Stomach (tissue), 9 donors: ENCODE results near the gene AGAP3. TPM values are rescaled to one million over a fixed set of nuclear protein-coding genes. Genes with fewer than 3 reads are reported as not detected.
A peak's percentile ranks its signal among the peaks of the same experiment; 100 is the strongest.

Experiments used
- DNase-seq, 2 donors: peaks; one replicate each; pipeline versions ENCODE4 v3.0.0 to v3.0.0-alpha.2; 2013 to 2019
- H3K27ac ChIP-seq, 5 donors: fragments of 200-600 bp in 4 of 5; sonication (generic) in 4 of 5; one replicate each; pipeline ENCODE4 v1.5.1; 2013 to 2019; ENCODE audit warnings: mild to moderate bottlenecking in 1 of 5, moderate library complexity in 1 of 5
- H3K27me3 ChIP-seq, 3 donors: fragments of 200-600 bp; sonication (generic); one replicate each; pipeline ENCODE4 v1.5.1; 2017 to 2019; ENCODE audit warnings: mixed run types in 1 of 3
- H3K36me3 ChIP-seq, 4 donors: fragments of 200-600 bp; sonication (generic); 1 replicate in 3 of 4; 2 replicates in 1 of 4; pipeline ENCODE4 v1.5.1; 2016 to 2019
- H3K4me1 ChIP-seq, 4 donors: fragments of 200-600 bp; sonication (generic); one replicate each; pipeline ENCODE4 v1.5.1; 2016 to 2019
- H3K4me3 ChIP-seq, 4 donors: fragments of 200-600 bp; sonication (generic) in 3 of 4; one replicate each; pipeline ENCODE4 v1.5.1; 2016 to 2019; ENCODE audit warnings: mild to moderate bottlenecking in 1 of 4
- H3K9me3 ChIP-seq, 4 donors: fragments of 200-600 bp; sonication (generic); one replicate each; pipeline ENCODE4 v1.5.1; 2016 to 2019
- CTCF ChIP-seq, 7 experiments: fragments of 450-650 bp in 4 of 7; fragments of 200-600 bp in 3 of 7; sonication (generic) in 3 of 7; IDR thresholded peaks; one replicate each; pipeline ENCODE4 v1.5.1; 2016 to 2019; ENCODE audit warnings: antibody characterized with exemption in 7 of 7, control low read depth in 2 of 7, mild to moderate bottlenecking in 1 of 7
- EP300 ChIP-seq: sonication (generic); formaldehyde crosslinking; IDR thresholded peaks from one replicate; pipeline ENCODE4 v1.6.1; 2017; ENCODE audit warnings: antibody characterized with exemption
- POLR2A ChIP-seq, 4 donors: fragments of 450-650 bp; IDR thresholded peaks; one replicate each; pipeline ENCODE4 v1.6.1; 2016; ENCODE audit warnings: antibody characterized with exemption in 4 of 4, control low read depth in 2 of 4, mild to moderate bottlenecking in 1 of 4, moderate library complexity in 1 of 4
- POLR2AphosphoS5 ChIP-seq, 3 donors: sonication (generic); formaldehyde crosslinking; IDR thresholded peaks; one replicate each; pipeline ENCODE4 v1.6.1; 2016; ENCODE audit warnings: antibody characterized with exemption in 3 of 3
- WGBS, 5 donors: extraction: QIAGEN DNeasy Blood & Tissue Kit in 3 of 5; methylation state at CpG; one replicate each; pipeline versions ENCODE4 v1.1.5 to v1.1.7; 2013 to 2018; 5-methylcytosine and 5-hydroxymethylcytosine counted together
- intact Hi-C: fragments of 100-400 bp; cut with DNase I; formaldehyde crosslinking; loops from one replicate; pipeline ENCODE4 v1.15.1; 2023; ENCODE audit warnings: low total_unique reads
- polyA plus RNA-seq, 3 donors: library from polyadenylated mRNA; stranded (reverse); fragments of 200-250 nt; gene quantifications; one replicate each; pipeline ENCODE4 v1.2.3, GENCODE V29; 2013
- total RNA-seq, 5 donors: library from RNA; depleted of rRNA; stranded (reverse); fragments of >200 nt; gene quantifications; one replicate each; pipeline versions ENCODE4 v1.1.0 to v1.2.3, GENCODE V29; 2014 to 2016
- donor health status: healthy with polysubstance abuse.
- donor health status: Bipolar disorder and iron deficiency.
- donor health status: healthy.

AGAP3 gene
- total and polyA plus RNA-seq, 8 donors, result 32.5 to 342 (median 53.3) TPM

- DNase-seq, result no peak
- Histone ChIP-seq H3K27me3 (no peaks in the 10 kb centered on the region), H3K4me3 (no peak overlapping the region), H3K36me3 (peaks cover 0 to 19% (median 12%) of the 10 kb centered on the region in 4 donors), H3K4me1 (peaks cover 0 to 48% (median 22%) of the 10 kb centered on the region in 4 donors), H3K9me3 (no peaks in the 10 kb centered on the region), H3K27ac (no peak overlapping the region)
- WGBS, 5 donors, result 71 to 84% (median 78%) methylated on average over 3 of the region's 3 CpGs
- intact Hi-C loops, result no loop called here
- TF ChIP-seq POLR2A (IDR thresholded peaks at IDR 0.05) (no peak), CTCF (IDR thresholded peaks at IDR 0.05) (no peak), EP300 (no peak), POLR2AphosphoS5 (IDR thresholded peaks at IDR 0.05) (no peak)
Observed at GRCh38 chr7:151102991-151103390, 16.7 kb downstream of the AGAP3 start.

GRCh38 chr7:151103973-151104372, 17.7 kb downstream of the AGAP3 start:
- Histone ChIP-seq H3K9me3 (no peaks in the 10 kb centered on the region), H3K36me3 (peaks cover 0 to 19% (median 12%) of the 10 kb centered on the region in 4 donors), H3K4me3 (no peak overlapping the region), H3K4me1 (peaks cover 0 to 44% (median 22%) of the 10 kb centered on the region in 4 donors), H3K27ac (no peak overlapping the region), H3K27me3 (no peaks in the 10 kb centered on the region)
- TF ChIP-seq CTCF (IDR thresholded peaks at IDR 0.05) (no peak), POLR2A (IDR thresholded peaks at IDR 0.05) (no peak), POLR2AphosphoS5 (IDR thresholded peaks at IDR 0.05) (no peak)
- intact Hi-C loops, result no loop called here
- WGBS, 5 donors, result 85 to 89% (median 87%) methylated on average over 11 to 12 of the region's 12 CpGs
- no peak for DNase-seq

- intact Hi-C loops, result no loop called here
- H3K27ac ChIP-seq, result peak overlapping the region in 1 of 5 donors; percentile 14
- DNase-seq, result no peak
- no peak overlapping the region for H3K4me3 ChIP-seq
- TF ChIP-seq POLR2A (IDR thresholded peaks at IDR 0.05) (no peak), CTCF (IDR thresholded peaks at IDR 0.05) (no peak), EP300 (no peak), POLR2AphosphoS5 (IDR thresholded peaks at IDR 0.05) (no peak)
- peaks cover 0 to 42% (median 23%) of the 10 kb centered on the region in 4 donors for H3K4me1 ChIP-seq
- no peaks in the 10 kb centered on the region for H3K9me3 ChIP-seq
- WGBS, 5 donors, result 72 to 80% (median 75%) methylated on average over 22 to 23 of the region's 23 CpGs
- H3K27me3 ChIP-seq, result no peaks in the 10 kb centered on the region
- H3K36me3 ChIP-seq, result peaks cover 0 to 19% (median 12%) of the 10 kb centered on the region in 4 donors
Observed at GRCh38 chr7:151104411-151105235, 18.3 kb downstream of the AGAP3 start.

GRCh38 chr7:151107882-151108281, 21.6 kb downstream of the AGAP3 start:
- peaks cover 0 to 19% (median 12%) of the 10 kb centered on the region in 4 donors for H3K36me3 ChIP-seq
- no peak overlapping the region for H3K27ac ChIP-seq
- WGBS, 5 donors, result 81 to 92% (median 88%) methylated on average over 10 of the region's 10 CpGs
- H3K4me3 ChIP-seq, result no peak overlapping the region
- peak in 1 of 2 donors; percentile 5 for DNase-seq
- TF ChIP-seq POLR2AphosphoS5 (IDR thresholded peaks at IDR 0.05) (no peak), CTCF (IDR thresholded peaks at IDR 0.05) (no peak), EP300 (no peak), POLR2A (IDR thresholded peaks at IDR 0.05) (no peak)
- peaks cover 5 to 53% (median 37%) of the 10 kb centered on the region in 4 donors for H3K4me1 ChIP-seq
- H3K27me3 ChIP-seq, result no peaks in the 10 kb centered on the region
- no peaks in the 10 kb centered on the region for H3K9me3 ChIP-seq
- intact Hi-C loops, result no loop called here
